Ishikawa (cell line): ENCODE results near the gene DGKD.

Experiments
- CEBPB ChIP-seq: IDR thresholded peaks from 2 replicates; pipeline ENCODE4 v1.6.1; 2012
- CREB1 ChIP-seq: IDR thresholded peaks from 2 replicates; pipeline ENCODE4 v1.6.1; 2012; ENCODE audit warnings: low read depth
- EGR1 ChIP-seq: IDR thresholded peaks from 2 replicates; pipeline ENCODE4 v1.6.1; 2012
- EP300 ChIP-seq: IDR thresholded peaks from 2 replicates; pipeline ENCODE4 v1.6.1; 2012; ENCODE audit warnings: borderline replicate concordance
- FOXM1 ChIP-seq: IDR thresholded peaks from 2 replicates; pipeline ENCODE4 v1.6.1; 2012; ENCODE audit warnings: low read depth, borderline replicate concordance
- NFIC ChIP-seq: IDR thresholded peaks from 2 replicates; pipeline ENCODE4 v1.6.1; 2012
- RAD21 ChIP-seq: IDR thresholded peaks from 2 replicates; pipeline ENCODE4 v1.6.1; 2012; ENCODE audit warnings: low read depth
- TAF1 ChIP-seq: IDR thresholded peaks from 2 replicates; pipeline ENCODE4 v1.6.1; 2012; ENCODE audit warnings: low read depth, mild to moderate bottlenecking
- TCF12 ChIP-seq: IDR thresholded peaks from 2 replicates; pipeline ENCODE4 v1.6.1; 2012; ENCODE audit warnings: low read depth
- TEAD4 ChIP-seq: IDR thresholded peaks from 2 replicates; pipeline ENCODE4 v1.6.1; 2012
- YY1 ChIP-seq: IDR thresholded peaks from 2 replicates; pipeline ENCODE4 v1.6.1; 2012; ENCODE audit warnings: low read depth
- ZBTB7A ChIP-seq: IDR thresholded peaks from 2 replicates; pipeline ENCODE4 v1.6.1; 2012; ENCODE audit warnings: low read depth
- TF ChIP-seq, protein P1 (sequence below): IDR thresholded peaks from 2 replicates; pipeline ENCODE4 v1.6.1; 2012
- TF ChIP-seq, protein P2 (sequence below): IDR thresholded peaks from 2 replicates; pipeline ENCODE4 v1.6.1; 2012; ENCODE audit warnings: low read depth, mild to moderate bottlenecking
- TF ChIP-seq, protein P3 (sequence below): IDR thresholded peaks from 2 replicates; pipeline ENCODE4 v1.6.1; 2012

The DGKD gene

DNA sequence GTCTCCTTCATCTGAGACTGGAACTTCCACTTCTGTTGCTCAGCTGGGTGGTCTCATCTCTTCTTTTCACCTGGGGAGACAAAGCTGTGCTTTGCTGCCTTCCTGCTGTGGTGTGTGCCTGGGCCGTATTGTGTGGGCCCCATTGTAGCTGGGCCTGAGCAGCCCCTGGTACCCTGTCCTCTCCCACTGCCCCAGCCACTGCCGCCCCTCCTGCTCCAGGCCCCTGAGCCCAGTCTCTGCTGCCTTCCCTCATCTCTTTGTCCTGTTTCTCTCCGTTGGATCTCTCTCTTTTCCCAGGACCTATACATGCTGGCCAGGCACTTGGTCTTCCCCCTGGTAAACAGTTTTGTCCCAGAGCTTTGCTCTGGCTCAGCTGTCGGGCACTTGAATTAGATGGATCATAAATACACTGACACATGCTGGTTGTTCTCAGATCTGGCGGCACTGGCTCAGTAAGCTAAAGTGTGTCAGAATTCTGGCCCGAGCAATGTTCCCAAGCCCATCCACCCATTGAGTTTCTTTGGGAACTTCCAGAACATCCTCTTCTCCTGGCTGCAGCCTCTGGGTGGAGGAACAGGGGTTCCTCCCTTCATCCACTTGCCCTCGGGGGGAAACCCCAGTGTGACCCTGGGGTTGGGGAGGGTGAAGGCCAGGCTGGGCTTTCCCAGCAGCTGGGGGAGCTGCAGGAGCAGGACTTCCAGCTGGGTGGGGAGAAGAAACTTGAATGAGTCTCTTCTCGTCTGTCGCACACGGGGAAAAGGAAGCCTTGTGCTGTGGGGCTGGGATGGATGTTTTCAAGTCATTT lies 99.0 kb downstream of the DGKD start:
- TF ChIP-seq ZBTB7A (no peak), YY1 (no peak), TCF12 (no peak), TAF1 (no peak), EGR1 (no peak), EP300 (no peak)
- TF ChIP-seq, protein P1, sequence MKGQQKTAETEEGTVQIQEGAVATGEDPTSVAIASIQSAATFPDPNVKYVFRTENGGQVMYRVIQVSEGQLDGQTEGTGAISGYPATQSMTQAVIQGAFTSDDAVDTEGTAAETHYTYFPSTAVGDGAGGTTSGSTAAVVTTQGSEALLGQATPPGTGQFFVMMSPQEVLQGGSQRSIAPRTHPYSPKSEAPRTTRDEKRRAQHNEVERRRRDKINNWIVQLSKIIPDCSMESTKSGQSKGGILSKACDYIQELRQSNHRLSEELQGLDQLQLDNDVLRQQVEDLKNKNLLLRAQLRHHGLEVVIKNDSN, result no peak

DNA sequence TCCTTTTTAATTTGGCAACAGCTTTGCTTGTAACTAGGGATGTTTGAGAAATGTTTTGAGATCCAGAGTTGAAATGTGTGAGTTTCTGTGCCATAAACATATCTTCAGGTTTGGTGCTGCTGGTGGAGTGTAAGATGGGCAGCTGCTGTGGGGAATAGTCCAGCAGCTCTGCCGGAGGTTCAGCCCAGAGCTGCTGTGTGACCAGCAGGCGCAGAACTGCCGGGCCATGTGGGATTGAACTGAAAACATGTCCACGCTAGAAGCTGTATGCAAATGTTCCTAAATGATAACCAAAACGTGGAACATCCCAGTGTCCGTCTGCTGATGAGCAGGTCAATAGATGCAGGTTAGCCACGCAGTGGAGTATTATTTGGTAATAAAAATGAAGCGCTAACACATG lies 99.6 kb downstream of the DGKD start:
- TF ChIP-seq TAF1 (no peak), TCF12 (no peak), FOXM1 (no peak), YY1 (no peak), NFIC (no peak), EGR1 (no peak), EP300 (no peak), CEBPB (no peak), CREB1 (no peak), ZBTB7A (no peak), TEAD4 (no peak), RAD21 (no peak)
- TF ChIP-seq, protein P2, sequence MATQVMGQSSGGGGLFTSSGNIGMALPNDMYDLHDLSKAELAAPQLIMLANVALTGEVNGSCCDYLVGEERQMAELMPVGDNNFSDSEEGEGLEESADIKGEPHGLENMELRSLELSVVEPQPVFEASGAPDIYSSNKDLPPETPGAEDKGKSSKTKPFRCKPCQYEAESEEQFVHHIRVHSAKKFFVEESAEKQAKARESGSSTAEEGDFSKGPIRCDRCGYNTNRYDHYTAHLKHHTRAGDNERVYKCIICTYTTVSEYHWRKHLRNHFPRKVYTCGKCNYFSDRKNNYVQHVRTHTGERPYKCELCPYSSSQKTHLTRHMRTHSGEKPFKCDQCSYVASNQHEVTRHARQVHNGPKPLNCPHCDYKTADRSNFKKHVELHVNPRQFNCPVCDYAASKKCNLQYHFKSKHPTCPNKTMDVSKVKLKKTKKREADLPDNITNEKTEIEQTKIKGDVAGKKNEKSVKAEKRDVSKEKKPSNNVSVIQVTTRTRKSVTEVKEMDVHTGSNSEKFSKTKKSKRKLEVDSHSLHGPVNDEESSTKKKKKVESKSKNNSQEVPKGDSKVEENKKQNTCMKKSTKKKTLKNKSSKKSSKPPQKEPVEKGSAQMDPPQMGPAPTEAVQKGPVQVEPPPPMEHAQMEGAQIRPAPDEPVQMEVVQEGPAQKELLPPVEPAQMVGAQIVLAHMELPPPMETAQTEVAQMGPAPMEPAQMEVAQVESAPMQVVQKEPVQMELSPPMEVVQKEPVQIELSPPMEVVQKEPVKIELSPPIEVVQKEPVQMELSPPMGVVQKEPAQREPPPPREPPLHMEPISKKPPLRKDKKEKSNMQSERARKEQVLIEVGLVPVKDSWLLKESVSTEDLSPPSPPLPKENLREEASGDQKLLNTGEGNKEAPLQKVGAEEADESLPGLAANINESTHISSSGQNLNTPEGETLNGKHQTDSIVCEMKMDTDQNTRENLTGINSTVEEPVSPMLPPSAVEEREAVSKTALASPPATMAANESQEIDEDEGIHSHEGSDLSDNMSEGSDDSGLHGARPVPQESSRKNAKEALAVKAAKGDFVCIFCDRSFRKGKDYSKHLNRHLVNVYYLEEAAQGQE, result no peak
- TF ChIP-seq, protein P3, sequence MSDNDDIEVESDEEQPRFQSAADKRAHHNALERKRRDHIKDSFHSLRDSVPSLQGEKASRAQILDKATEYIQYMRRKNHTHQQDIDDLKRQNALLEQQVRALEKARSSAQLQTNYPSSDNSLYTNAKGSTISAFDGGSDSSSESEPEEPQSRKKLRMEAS, result no peak
- TF ChIP-seq, protein P1, result no peak

DNA sequence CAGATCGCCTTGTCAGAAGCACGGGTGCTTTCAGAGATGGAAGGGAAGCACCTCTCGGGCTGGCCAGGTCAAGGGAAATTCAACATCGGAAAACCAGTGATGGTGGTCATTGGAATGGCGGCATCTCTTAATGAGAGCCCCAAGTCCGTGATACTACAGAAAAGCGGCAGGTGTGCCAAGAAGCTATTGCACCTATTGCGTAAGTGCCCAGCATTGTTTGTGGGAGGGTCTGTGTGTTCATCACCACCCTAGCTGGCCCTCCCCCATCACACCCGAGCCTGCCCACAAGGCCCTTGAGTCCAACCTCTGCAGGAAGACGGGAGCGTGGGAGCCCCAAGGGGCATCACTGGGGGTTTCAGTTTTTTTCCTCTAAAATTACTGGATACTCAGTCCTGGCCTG lies 100.7 kb downstream of the DGKD start:
- TF ChIP-seq, protein P3, result no peak
- peak; percentile 58 for TF ChIP-seq CEBPB

DNA sequence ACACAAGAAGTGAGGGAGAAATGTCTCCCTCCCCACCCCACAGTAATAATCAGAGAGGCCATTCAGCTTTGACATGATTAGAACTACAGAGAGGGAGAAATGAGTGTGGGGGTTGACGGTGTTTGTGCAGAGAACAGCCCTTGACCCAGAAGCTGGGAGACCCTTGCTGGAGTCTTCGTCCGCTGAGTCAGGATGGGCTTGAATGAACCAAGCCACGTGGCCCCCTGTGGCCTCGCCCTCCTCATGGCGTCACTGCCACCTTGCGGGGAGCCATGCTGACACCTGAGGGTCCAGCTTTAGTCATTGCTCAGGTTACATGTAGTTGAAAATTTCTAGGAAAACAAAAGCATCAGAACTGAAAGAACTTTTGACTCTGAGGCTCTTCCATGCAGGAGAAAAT lies 101.2 kb downstream of the DGKD start:
- TF ChIP-seq FOXM1, result no peak

DNA sequence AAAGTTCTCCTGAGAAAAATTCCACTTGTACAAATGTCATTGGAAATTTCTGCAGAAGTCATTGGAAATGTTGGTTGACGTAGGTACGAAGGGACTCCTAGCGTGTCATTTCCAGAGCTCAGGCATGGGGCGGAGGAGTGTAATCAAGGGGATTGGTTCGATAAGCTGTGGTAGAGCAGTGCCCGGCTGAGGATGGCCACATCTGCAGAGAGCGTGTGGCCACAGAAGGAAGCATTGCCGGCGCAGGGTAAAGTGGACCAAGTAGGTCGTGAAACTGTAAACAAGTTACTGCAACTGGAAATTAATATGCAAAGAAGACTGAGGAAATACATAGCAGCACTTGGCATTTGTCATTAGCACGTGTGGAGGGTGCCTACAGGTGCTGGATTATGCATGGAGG lies 101.8 kb downstream of the DGKD start:
- TF ChIP-seq TAF1 (no peak), RAD21 (no peak), FOXM1 (no peak)
- TF ChIP-seq, protein P2, result no peak

DNA sequence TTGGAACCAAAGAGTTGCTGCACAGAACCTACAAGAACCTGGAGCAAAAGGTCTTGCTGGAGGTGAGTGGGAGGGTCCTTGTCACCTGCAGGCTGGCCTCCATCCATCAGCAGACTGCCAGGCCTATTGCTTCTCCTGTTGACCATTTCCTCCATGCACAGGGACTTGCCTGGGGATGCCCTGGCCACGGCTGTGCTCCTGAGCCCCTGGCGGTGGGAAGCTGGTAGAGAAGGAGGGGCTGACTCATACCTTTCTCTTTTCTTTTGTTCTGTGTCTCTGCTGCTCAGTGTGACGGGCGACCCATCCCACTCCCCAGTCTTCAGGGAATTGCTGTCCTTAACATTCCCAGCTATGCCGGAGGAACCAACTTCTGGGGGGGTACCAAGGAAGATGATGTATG lies 102.6 kb downstream of the DGKD start:
- TF ChIP-seq RAD21 (no peak), NFIC (no peak), CREB1 (no peak), EGR1 (no peak), TEAD4 (no peak), EP300 (no peak), FOXM1 (no peak), TAF1 (no peak), YY1 (no peak), ZBTB7A (no peak), CEBPB (no peak), TCF12 (no peak)
- TF ChIP-seq, protein P1, result no peak
- TF ChIP-seq, protein P3, result no peak
- TF ChIP-seq, protein P2, result no peak
